HepG2 (cell line): ENCODE results near the gene PHF5A. TPM values are rescaled to one million over a fixed set of nuclear protein-coding genes. Genes with fewer than 3 reads are reported as not detected.

Experiments
- ARID2 ChIP-seq: sonication (generic); formaldehyde crosslinking; IDR thresholded peaks from 2 replicates; pipeline ENCODE4 v1.8.1; 2022; ENCODE audit warnings: mild to moderate bottlenecking, missing genetic modification reagents, borderline replicate concordance
- ETV6 ChIP-seq: sonication (generic); formaldehyde crosslinking; conservative IDR thresholded peaks from 2 replicates; pipeline ENCODE4 v1.4.0; 2020; ENCODE audit warnings: missing genetic modification reagents
- FOSL2 ChIP-seq: sonication (generic); formaldehyde crosslinking; IDR thresholded peaks from 2 replicates; pipeline ENCODE4 v1.4.0; 2020; ENCODE audit warnings: missing genetic modification reagents
- HES4 ChIP-seq: sonication (generic); formaldehyde crosslinking; IDR thresholded peaks from 2 replicates; pipeline ENCODE4 v1.9.0; 2021; ENCODE audit warnings: mild to moderate bottlenecking, missing genetic modification reagents, borderline replicate concordance
- MTA3 ChIP-seq: sonication (generic); formaldehyde crosslinking; IDR thresholded peaks from 2 replicates; pipeline ENCODE4 v1.4.0; 2020; ENCODE audit warnings: missing genetic modification reagents
- MYC ChIP-seq: sonication (generic); formaldehyde crosslinking; IDR thresholded peaks from 2 replicates; pipeline ENCODE4 v1.9.0; 2021; ENCODE audit warnings: missing genetic modification reagents, borderline replicate concordance
- PCBP2 ChIP-seq: fragments of 200-400 bp; formaldehyde crosslinking; optimal IDR thresholded peaks from 2 replicates; pipeline ENCODE3; 2018; ENCODE audit warnings: low read length, low read depth; ENCODE audit not compliant: poor library complexity, severe bottlenecking
- RERE ChIP-seq: IDR thresholded peaks from 2 replicates; pipeline ENCODE4 v1.6.1; 2016; ENCODE audit warnings: low read depth, missing genetic modification reagents, missing compliant biosample characterization
- RFXANK ChIP-seq: IDR thresholded peaks from 2 replicates; pipeline ENCODE4 v1.6.1; 2016
- SRF ChIP-seq: IDR thresholded peaks from 2 replicates; pipeline ENCODE4 v1.6.1; 2011; ENCODE audit warnings: mild to moderate bottlenecking, low read depth, low read length, moderate library complexity
- ZFYVE20 ChIP-seq: sonication (generic); formaldehyde crosslinking; IDR thresholded peaks from 2 replicates; pipeline ENCODE4 v1.8.0; 2023; ENCODE audit warnings: low read depth, mild to moderate bottlenecking, moderate library complexity, missing genetic modification reagents, borderline replicate concordance
- ZNF101 ChIP-seq: sonication (generic); formaldehyde crosslinking; IDR thresholded peaks from 2 replicates; pipeline ENCODE4 v1.4.0; 2020; ENCODE audit warnings: mild to moderate bottlenecking, low read depth, missing genetic modification reagents, borderline replicate concordance
- ZNF296 ChIP-seq: sonication (generic); formaldehyde crosslinking; conservative IDR thresholded peaks from 2 replicates; pipeline ENCODE4 v1.5.0; 2020; ENCODE audit warnings: mild to moderate bottlenecking, missing genetic modification reagents
- ZNF766 ChIP-seq: sonication (generic); formaldehyde crosslinking; IDR thresholded peaks from 2 replicates; pipeline ENCODE4 v1.5.0; 2020; ENCODE audit warnings: missing genetic modification reagents, borderline replicate concordance
- ZNF790 ChIP-seq: sonication (generic); formaldehyde crosslinking; IDR thresholded peaks from 2 replicates; pipeline ENCODE4 v1.8.0; 2022; ENCODE audit warnings: missing genetic modification reagents, mild to moderate bottlenecking, borderline replicate concordance
- ZSCAN21 ChIP-seq: sonication (generic); formaldehyde crosslinking; IDR thresholded peaks from 2 replicates; pipeline ENCODE4 v1.8.0; 2022; ENCODE audit warnings: mild to moderate bottlenecking, missing genetic modification reagents, moderate library complexity, borderline replicate concordance
- polyA plus RNA-seq, 8 experiments: library from polyadenylated mRNA; depleted of rRNA in 3 of 8; stranded (reverse) in 7 of 8; unstranded in 1 of 8; fragments of >200 nt; fragmentation: Illumina TruSeq in 4 of 8; extraction: Trizol in 4 of 8; gene quantifications; 2 replicates each; pipeline versions ENCODE4 v1.2.1 to v1.2.3, GENCODE V29; 2011 to 2016; ENCODE audit warnings: low read depth in 4 of 8, missing spikeins in 1 of 8, mixed read lengths in 1 of 8; ENCODE audit not compliant: insufficient read depth in 1 of 8
- total RNA-seq, 5 experiments: library from RNA; depleted of rRNA; stranded (reverse); fragments of >200 nt; fragmentation: Illumina TruSeq; extraction: Trizol; gene quantifications; 2 replicates each; pipeline ENCODE4 v1.2.3, GENCODE V29; 2016; ENCODE audit warnings: low read depth in 1 of 5
- TF ChIP-seq, protein P1 (sequence below): sonication (generic); formaldehyde crosslinking; IDR thresholded peaks from 2 replicates; pipeline ENCODE4 v1.4.0; 2020; ENCODE audit warnings: missing genetic modification reagents, low read depth, mild to moderate bottlenecking, borderline replicate concordance
- TF ChIP-seq, protein P2 (sequence below): sonication (generic); formaldehyde crosslinking; IDR thresholded peaks from 2 replicates; pipeline ENCODE4 v1.4.0; 2020; ENCODE audit warnings: mild to moderate bottlenecking, missing genetic modification reagents
- TF ChIP-seq, protein P3 (sequence below), 2 experiments: fragments of 450-650 bp in 1 of 2; sonication (generic) in 1 of 2; formaldehyde crosslinking; IDR thresholded peaks; 2 replicates each; pipeline versions ENCODE4 v1.5.0 to v1.8.0; 2020 to 2022; ENCODE audit warnings: mild to moderate bottlenecking in 1 of 2, missing genetic modification reagents in 1 of 2

The PHF5A gene
- total and polyA plus RNA-seq, 2 of the 13 experiments (the other 11 are each of a cell fraction or from before 2014, with no cell fraction given), result 56.6 to 105 TPM

DNA sequence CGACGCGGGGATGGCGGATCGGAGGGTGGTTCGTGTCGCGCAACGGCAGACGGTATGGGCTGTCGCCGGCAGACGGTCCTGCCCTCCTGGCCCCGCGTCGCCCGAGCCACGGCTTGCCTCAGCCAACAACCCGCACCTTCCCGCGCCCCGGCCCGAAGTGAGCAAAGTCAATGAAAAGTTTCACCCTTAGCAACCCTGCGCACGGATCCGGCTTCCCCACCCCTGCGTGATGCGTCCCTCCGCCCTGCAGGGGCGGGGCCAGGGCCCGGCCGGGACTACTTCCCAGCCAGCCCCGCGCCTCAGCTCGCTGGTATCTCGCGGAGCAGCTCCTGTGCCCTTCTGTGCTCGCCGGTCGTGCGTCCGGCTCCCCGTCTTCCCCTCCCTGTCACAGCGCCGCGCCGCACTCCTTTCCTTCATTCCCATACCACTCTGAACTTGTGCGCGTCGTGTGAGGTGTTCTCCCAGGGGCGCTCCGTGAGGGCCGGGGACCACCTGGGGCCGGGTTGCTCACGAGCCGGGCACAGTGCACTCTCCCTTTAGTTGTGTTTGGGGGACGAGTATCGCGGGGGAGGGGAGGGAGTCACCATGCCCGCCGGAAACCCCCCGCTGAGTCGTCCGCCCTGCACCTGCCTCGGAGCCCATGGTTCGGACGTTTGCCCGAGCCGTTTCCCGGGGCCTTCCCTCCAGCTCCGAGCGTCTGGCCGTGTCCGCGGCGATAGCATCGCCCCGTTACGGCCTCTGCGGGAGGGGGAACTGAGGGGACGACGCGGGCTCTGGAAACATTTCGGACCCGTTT lies 21.7 kb downstream of the PHF5A start, which contains the start of gene TOB2 (continued):
- TF ChIP-seq RFXANK (CRISPR knock-in tag) (peak; percentile 93), MYC (CRISPR knock-in tag) (peak; percentile 94), ETV6 (CRISPR knock-in tag) (peak; percentile 83), ZSCAN21 (CRISPR knock-in tag) (peak; percentile 94), ZNF101 (peak; percentile 85; the same call in 1 of the 2 replicates), SRF (peak; percentile 77), ZNF790 (CRISPR knock-in tag) (peak; percentile 97), MTA3 (CRISPR knock-in tag) (no peak), ZNF766 (CRISPR knock-in tag) (peak; percentile 92), ZNF296 (CRISPR knock-in tag) (peak; percentile 79; the same call in 1 of the 2 replicates), PCBP2 (peak; percentile 85), HES4 (CRISPR knock-in tag) (0 out of 2 replicates have a peak, but pooled peaks have one; percentile 84), RERE (CRISPR knock-in tag) (peak; percentile 62; the same call in 1 of the 2 replicates), ARID2 (CRISPR knock-in tag) (peak; percentile 50), FOSL2 (CRISPR knock-in tag) (peak; percentile 80), ZFYVE20 (CRISPR knock-in tag) (peak; percentile 50; the same call in 1 of the 2 replicates)
- TF ChIP-seq, protein P1, sequence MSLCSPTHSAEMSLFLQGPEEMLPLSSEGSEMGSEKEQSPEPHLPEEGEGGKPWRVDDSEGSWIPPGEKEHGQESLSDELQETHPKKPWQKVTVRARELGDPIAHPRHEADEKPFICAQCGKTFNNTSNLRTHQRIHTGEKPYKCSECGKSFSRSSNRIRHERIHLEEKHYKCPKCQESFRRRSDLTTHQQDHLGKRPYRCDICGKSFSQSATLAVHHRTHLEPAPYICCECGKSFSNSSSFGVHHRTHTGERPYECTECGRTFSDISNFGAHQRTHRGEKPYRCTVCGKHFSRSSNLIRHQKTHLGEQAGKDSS (CRISPR knock-in tag), result peak; percentile 94
- TF ChIP-seq, protein P2, sequence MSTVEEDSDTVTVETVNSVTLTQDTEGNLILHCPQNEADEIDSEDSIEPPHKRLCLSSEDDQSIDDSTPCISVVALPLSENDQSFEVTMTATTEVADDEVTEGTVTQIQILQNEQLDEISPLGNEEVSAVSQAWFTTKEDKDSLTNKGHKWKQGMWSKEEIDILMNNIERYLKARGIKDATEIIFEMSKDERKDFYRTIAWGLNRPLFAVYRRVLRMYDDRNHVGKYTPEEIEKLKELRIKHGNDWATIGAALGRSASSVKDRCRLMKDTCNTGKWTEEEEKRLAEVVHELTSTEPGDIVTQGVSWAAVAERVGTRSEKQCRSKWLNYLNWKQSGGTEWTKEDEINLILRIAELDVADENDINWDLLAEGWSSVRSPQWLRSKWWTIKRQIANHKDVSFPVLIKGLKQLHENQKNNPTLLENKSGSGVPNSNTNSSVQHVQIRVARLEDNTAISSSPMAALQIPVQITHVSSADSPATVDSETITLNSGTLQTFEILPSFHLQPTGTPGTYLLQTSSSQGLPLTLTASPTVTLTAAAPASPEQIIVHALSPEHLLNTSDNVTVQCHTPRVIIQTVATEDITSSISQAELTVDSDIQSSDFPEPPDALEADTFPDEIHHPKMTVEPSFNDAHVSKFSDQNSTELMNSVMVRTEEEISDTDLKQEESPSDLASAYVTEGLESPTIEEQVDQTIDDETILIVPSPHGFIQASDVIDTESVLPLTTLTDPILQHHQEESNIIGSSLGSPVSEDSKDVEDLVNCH (CRISPR knock-in tag), result no peak
- TF ChIP-seq, protein P3, sequence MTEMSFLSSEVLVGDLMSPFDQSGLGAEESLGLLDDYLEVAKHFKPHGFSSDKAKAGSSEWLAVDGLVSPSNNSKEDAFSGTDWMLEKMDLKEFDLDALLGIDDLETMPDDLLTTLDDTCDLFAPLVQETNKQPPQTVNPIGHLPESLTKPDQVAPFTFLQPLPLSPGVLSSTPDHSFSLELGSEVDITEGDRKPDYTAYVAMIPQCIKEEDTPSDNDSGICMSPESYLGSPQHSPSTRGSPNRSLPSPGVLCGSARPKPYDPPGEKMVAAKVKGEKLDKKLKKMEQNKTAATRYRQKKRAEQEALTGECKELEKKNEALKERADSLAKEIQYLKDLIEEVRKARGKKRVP (CRISPR knock-in tag; IDR thresholded peaks at IDR 0.05), result peak in 1 of 2 experiments; percentile 89; a peak in 2 of 4 replicates
